ENCODE measurements around the gene TNFRSF12A.

DNA sequence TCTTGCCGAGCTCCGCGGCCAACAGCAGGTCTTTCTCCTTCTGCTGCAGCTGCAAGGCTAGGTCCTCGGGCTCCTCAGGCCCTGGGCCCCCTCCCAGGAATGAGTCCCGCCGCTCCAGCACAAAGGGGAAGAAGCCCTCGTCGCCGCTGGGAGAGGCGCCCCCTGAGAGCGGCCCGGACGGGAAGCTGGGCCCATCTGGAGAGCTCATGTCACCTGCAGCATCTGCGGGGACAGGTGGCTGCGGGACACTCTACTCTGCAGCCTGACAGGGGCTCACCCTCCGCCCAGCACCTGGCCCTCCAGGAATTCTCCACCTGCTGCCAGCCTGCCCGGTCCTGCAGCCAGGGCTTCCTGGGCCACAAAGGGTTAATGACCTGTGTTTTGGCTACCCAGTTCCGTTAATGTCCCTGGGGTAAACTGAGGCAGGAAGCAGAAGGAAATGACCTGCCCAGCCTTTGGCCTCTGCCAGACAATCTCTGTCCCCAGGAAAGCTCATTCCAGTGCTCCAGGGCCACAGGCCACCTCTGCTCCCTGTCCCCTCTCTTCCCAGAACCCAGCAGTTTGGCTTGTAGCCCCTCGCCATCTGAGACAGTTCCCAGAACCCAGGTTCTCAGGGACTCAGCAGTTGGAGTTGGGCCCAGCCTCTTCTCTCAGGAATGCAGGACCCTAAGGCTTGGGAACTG lies 15.3 kb downstream of the TNFRSF12A start:
- TF ChIP-seq, protein P1, sequence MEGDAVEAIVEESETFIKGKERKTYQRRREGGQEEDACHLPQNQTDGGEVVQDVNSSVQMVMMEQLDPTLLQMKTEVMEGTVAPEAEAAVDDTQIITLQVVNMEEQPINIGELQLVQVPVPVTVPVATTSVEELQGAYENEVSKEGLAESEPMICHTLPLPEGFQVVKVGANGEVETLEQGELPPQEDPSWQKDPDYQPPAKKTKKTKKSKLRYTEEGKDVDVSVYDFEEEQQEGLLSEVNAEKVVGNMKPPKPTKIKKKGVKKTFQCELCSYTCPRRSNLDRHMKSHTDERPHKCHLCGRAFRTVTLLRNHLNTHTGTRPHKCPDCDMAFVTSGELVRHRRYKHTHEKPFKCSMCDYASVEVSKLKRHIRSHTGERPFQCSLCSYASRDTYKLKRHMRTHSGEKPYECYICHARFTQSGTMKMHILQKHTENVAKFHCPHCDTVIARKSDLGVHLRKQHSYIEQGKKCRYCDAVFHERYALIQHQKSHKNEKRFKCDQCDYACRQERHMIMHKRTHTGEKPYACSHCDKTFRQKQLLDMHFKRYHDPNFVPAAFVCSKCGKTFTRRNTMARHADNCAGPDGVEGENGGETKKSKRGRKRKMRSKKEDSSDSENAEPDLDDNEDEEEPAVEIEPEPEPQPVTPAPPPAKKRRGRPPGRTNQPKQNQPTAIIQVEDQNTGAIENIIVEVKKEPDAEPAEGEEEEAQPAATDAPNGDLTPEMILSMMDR (IDR thresholded peaks at IDR 0.05) = no peak
- TF ChIP-seq POLR2AphosphoS5 (IDR thresholded peaks at IDR 0.05) (no peak), EP300 (IDR thresholded peaks at IDR 0.05) (no peak)

Measured in esophagus muscularis mucosa (tissue), 4 donors.